MCF 10A (cell line): ENCODE results near the gene IKZF3. TPM values are rescaled to one million over a fixed set of nuclear protein-coding genes. Genes with fewer than 3 reads are reported as not detected.

Experiments
- BruUV-seq: library from RNA; stranded (reverse); fragments of 400-500 nt; replicated peaks from 2 replicates; lab custom pipeline; 2021; lab: Mats Ljungman, UMichigan
- CTCF ChIA-PET: fragments of 300-600 bp; sonication (Branson Sonifier 250); formaldehyde crosslinking; extraction: SDS; loops from one replicate; lab custom pipeline; 2021; ENCODE audit warnings: antibody characterized with exemption, inconsistent platforms; lab: Yijun Ruan, JAX
- POLR2A ChIA-PET: fragments of 300-600, 350-650 bp; sonication (Branson Sonifier 250); formaldehyde crosslinking; extraction: SDS; loops from one replicate; lab custom pipeline; 2020; ENCODE audit warnings: antibody characterized with exemption, inconsistent platforms; lab: Yijun Ruan, JAX
- DNase-seq: peaks from one replicate; pipeline ENCODE4 v3.0.0-alpha.2; 2018; ENCODE audit not compliant: unreplicated experiment
- H3K27ac Mint-ChIP-seq: one replicate; pipeline ENCODE4 v1.8.0; 2022; ENCODE audit warnings: mild to moderate bottlenecking, low read depth, mixed read lengths; ENCODE audit not compliant: unreplicated experiment
- H3K27me3 Mint-ChIP-seq: one replicate; pipeline ENCODE4 v1.8.0; 2022; ENCODE audit warnings: mixed read lengths; ENCODE audit not compliant: insufficient read depth, unreplicated experiment
- H3K36me3 Mint-ChIP-seq: one replicate; pipeline ENCODE4 v1.8.0; 2022; ENCODE audit warnings: mild to moderate bottlenecking, moderate library complexity, mixed read lengths; ENCODE audit not compliant: insufficient read depth, unreplicated experiment
- H3K4me1 Mint-ChIP-seq: one replicate; pipeline ENCODE4 v1.8.0; 2022; ENCODE audit warnings: mixed read lengths; ENCODE audit not compliant: insufficient read depth, unreplicated experiment
- H3K4me3 Mint-ChIP-seq: one replicate; pipeline ENCODE4 v1.8.0; 2022; ENCODE audit warnings: mild to moderate bottlenecking, moderate library complexity, mixed read lengths; ENCODE audit not compliant: unreplicated experiment
- H3K9me3 Mint-ChIP-seq: one replicate; pipeline ENCODE4 v1.8.0; 2022; ENCODE audit warnings: mixed read lengths; ENCODE audit not compliant: unreplicated experiment
- CTCF ChIP-seq: fragments of 200-600 bp; IDR thresholded peaks from one replicate; pipeline ENCODE4 v1.8.0; 2022; ENCODE audit warnings: antibody characterized with exemption, mild to moderate bottlenecking; ENCODE audit not compliant: unreplicated experiment
- intact Hi-C: fragments of 100-400 bp; cut with micrococcal nuclease; formaldehyde crosslinking; loops from 2 replicates; pipeline ENCODE4 v1.14.1; 2022
- total RNA-seq: library from RNA; stranded (reverse); gene quantifications from 2 replicates; pipeline ENCODE4 v1.2.3, GENCODE V29; 2022

Gene IKZF3
- total RNA-seq, 1 experiment from 2014 or later: not detected

GRCh38 chr17:39739885-39740356, 124.2 kb downstream of the IKZF3 start:
- POLR2A ChIA-PET: interaction anchor here (0.8 to 4.3 kb wide), 14 partner anchors 8 to 240 kb away, joined by 3 to 36 read pairs (median 6); partner anchors contain the start of genes ERBB2, MIEN1 and PGAP3
- DNase-seq: peak; percentile 48

GRCh38 chr17:39738983-39739884, 124.9 kb downstream of the IKZF3 start:
- H3K4me3 Mint-ChIP-seq: peak overlapping the region; percentile 81
- H3K9me3 Mint-ChIP-seq: no peaks in the 10 kb centered on the region
- CTCF ChIA-PET: interaction anchor here (1.0 to 1.5 kb wide), 3 partner anchors 10 to 14 kb away, joined by 3 to 8 read pairs (median 5); no protein-coding TSS in a partner anchor
- POLR2A ChIA-PET: interaction anchor here (0.6 to 4.3 kb wide), 20 partner anchors 9 to 539 kb away, joined by 3 to 36 read pairs (median 4); partner anchors contain the start of genes CASC3, ERBB2, MIEN1 and PGAP3
- TF ChIP-seq CTCF: no peak
- H3K27ac Mint-ChIP-seq: peak overlapping the region; percentile 95
- H3K4me1 Mint-ChIP-seq: peaks cover 45% of the 10 kb centered on the region
- BruUV-seq: TSS peak; percentile 29
- DNase-seq: peak; percentile 90
- H3K36me3 Mint-ChIP-seq: peaks cover 3% of the 10 kb centered on the region
- H3K27me3 Mint-ChIP-seq: peaks cover 11% of the 10 kb centered on the region
- intact Hi-C loops: loop anchor here (5.0 kb wide), 1 partner anchor 117 kb away; no protein-coding TSS in a partner anchor

More at GRCh38 chr17:39739885-39740356, 124.2 kb downstream of the IKZF3 start:
- BruUV-seq: no TSS peak
- peaks cover 6% of the 10 kb centered on the region for H3K36me3 Mint-ChIP-seq
- CTCF ChIA-PET: interaction anchor here (1.0 to 1.5 kb wide), 3 partner anchors 10 to 14 kb away, joined by 3 to 8 read pairs (median 5); no protein-coding TSS in a partner anchor
- intact Hi-C loops: loop anchor here (5.0 kb wide), 2 partner anchors 53 to 118 kb away; partner anchors contain the start of gene PGAP3
- H3K27me3 Mint-ChIP-seq: peaks cover 11% of the 10 kb centered on the region
- no peaks in the 10 kb centered on the region for H3K9me3 Mint-ChIP-seq
- H3K4me1 Mint-ChIP-seq: peaks cover 45% of the 10 kb centered on the region
- H3K27ac Mint-ChIP-seq: peak overlapping the region; percentile 95
- H3K4me3 Mint-ChIP-seq: peak overlapping the region; percentile 81
- TF ChIP-seq CTCF: no peak

DNA sequence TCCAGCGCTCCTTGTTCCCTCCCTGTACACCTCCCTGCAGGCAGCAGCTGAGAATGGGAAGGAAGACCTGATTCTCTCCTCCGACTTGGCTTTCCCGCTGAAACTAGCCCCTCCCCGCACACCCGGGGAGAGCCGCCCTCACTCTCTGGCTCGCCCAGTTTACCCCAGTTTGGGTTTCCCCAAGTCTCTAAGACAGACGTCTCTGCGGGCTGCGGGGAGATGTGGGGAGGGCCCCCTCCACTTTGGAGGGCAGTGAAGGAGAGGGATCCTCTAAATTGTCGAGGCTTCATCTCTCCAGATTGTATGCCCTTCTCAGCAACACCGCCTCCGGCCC, 125.6 kb downstream of the IKZF3 start:
- no peaks in the 10 kb centered on the region for H3K36me3 Mint-ChIP-seq
- H3K4me1 Mint-ChIP-seq: peaks cover 45% of the 10 kb centered on the region
- intact Hi-C loops: loop anchor here (5.0 kb wide), 1 partner anchor 116 kb away; no protein-coding TSS in a partner anchor
- peak overlapping the region; percentile 81 for H3K4me3 Mint-ChIP-seq
- no peaks in the 10 kb centered on the region for H3K9me3 Mint-ChIP-seq
- no TSS peak for BruUV-seq
- DNase-seq: peak; percentile 72
- ChIA-PET CTCF (interaction anchor here (1.5 kb wide), 1 partner anchor 15 kb away, joined by 8 read pairs; no protein-coding TSS in a partner anchor), POLR2A (interaction anchor here (0.6 to 4.3 kb wide), 12 partner anchors 8 to 538 kb away, joined by 3 to 36 read pairs (median 8); partner anchors contain the start of genes ERBB2, MIEN1, PGAP3 and RPL19)
- TF ChIP-seq CTCF: no peak
- peaks cover 11% of the 10 kb centered on the region for H3K27me3 Mint-ChIP-seq
- H3K27ac Mint-ChIP-seq: peak overlapping the region; percentile 95
